Glomerular visceral epithelial cell (primary cell): Measurements from ENCODE around the gene MAML3.

Experiments used
- DNase-seq: peaks from one replicate; pipeline ENCODE4 v3.0.0-alpha.2; 2016; ENCODE audit errors: extremely low spot score

Gene MAML3

DNA sequence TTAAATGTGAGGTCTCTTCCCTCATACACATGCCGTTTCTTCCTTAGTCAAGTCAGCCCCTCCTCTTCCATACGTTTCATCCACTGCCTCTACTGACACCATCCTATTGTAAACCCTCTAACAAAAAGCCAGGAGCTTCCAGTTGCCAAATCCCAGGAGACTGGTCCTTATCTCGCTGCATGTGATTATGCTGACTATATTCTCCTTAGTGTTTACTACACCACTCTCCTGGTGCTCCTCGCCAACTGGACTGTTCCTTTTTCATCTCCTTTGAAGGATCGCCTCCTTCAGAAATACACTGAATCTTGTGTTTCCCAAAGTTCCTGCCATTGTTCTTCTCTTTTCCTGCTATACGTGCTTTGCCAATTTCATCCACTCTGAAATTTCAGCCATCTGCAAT lies 27.7 kb downstream of the MAML3 start:
- DNase-seq, result no peak

DNA sequence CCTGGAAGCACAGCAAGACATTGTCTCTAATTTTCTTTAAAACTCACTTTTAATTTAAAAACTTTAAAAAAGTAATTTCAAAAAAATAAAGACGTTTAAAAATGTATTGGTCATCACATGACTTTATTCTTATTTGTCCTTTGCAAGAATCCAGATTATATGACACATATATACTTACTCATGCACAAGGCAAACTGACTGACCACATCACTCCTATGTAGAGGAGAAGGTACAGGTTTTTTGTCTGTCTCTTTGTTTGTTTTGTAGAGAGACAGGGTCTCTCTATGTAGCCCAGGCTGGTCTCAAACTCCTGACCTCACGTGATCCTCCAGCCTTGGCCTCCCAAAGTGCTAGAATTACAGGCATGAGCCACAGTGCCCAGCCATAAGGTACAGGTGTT lies 28.6 kb downstream of the MAML3 start:
- no peak for DNase-seq

DNA sequence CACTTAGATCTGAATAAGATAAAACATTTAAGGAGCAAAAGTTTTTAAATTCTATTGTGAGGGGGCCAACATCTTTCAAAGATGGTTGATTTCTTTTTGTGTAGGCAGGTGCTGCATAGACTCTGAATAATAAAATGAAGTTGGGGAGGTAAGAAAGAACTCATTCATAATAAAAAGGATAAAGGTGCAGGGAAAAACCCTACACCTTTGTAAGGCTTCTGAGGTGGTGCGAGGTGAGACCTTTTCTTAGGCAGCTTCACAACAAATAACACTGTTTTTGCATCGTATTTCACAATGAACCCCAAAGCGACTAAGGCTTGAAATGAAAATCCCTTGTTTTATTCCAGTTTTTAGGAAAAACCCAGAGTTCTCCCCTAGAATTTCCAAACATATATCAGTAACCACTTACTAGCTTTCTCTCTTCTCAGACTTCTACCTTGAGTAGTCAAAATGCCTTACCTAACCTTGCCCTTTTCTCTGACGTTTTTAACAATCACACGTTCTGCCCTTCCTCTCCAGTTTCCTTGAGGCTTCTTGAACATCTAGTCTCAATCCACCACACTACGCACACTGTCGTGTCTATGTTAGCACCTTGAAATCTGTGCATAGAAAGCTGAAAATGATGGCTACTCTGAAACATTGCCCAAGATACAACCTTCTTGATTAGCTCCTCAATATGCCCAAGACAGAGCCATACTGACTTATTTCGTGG lies 30.2 kb downstream of the MAML3 start:
- DNase-seq, result no peak

DNA sequence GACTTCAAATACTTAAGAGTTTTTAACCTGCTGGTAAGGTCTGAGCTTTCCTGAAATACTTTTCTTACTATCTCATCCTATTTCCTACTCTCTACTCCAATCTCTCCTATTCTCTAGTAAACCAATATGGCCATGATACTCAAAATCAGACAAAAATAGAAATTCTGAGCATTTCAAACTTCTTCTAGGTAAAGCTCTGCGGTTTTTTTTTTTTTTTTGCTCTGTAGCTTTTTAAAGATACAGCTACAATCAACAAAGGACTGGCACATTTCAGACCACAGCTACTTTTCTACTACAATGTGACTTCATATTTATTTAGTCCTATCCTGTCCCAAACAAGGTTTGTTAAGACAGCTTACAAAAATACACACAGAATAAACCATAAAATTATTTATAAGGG lies 31.1 kb downstream of the MAML3 start:
- no peak for DNase-seq

DNA sequence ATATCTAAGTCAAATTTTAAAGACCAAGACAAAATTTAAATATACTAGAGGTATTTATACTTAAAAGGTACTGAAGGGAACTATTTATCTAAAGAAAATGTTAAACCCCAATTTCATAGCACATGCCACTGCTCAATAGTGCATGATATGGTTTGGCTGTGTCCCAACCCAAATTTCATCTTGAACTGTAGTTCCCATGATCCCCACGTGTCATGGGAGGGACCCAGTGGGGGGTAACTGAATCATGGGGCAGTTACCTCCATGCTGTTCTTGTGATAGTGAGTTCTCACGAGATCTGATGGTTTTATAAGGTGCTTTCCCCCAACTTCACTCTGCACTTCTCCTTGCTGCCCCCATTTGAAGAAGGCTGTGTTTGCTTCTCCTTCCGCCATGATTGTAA lies 32.3 kb downstream of the MAML3 start:
- peak; percentile 68 for DNase-seq

DNA sequence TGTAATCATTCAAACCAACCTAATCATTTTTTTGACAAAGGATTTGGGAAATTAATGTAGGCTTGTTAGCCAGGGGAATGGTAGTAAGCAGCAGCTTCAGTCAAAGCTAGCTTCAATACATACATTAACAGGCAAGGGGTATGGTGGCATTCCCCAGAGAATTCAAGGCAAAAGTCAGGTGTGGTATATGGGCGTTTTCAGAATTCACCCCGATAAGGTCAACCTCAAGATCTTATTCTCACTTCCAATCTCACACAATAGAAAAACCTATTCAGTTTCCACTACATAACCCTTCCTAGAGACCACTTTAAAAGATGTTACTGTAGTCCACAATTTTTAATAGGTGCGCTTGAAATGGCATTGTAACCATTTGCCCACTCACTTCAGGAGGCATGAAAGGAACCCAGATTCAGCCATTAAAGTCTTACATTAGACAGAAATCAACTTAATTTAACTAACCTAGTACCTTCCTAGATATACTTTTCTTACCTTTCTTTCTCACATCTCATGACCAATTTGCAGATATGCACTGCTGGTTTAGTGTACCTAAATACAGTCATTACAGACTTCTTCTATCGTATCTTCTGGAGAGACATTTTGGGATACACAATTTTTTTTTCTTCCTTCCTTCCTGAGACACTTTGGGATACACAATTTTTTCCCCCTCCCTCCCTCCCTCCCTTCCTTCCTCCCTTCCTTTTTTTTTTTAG lies 34.9 kb downstream of the MAML3 start:
- DNase-seq, result no peak

DNA sequence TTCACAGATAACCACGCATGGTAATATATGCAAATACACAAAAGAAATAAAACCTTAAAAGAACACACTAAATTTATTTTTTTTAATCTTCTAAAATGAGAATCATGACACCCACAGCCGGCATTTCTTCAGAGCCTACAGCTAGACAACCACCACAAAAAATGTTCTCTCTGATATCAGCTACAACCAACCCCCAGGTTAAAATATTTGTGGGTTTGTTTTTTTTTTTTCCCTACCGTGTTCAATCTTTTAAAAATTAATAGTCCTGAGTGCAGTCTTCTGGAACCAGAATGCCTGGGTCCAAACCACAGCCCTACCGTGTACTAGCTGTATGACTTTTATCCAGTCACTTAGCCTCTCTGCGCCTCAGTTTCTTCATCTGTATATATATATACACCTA lies 36.0 kb downstream of the MAML3 start:
- DNase-seq, result peak; percentile 36

DNA sequence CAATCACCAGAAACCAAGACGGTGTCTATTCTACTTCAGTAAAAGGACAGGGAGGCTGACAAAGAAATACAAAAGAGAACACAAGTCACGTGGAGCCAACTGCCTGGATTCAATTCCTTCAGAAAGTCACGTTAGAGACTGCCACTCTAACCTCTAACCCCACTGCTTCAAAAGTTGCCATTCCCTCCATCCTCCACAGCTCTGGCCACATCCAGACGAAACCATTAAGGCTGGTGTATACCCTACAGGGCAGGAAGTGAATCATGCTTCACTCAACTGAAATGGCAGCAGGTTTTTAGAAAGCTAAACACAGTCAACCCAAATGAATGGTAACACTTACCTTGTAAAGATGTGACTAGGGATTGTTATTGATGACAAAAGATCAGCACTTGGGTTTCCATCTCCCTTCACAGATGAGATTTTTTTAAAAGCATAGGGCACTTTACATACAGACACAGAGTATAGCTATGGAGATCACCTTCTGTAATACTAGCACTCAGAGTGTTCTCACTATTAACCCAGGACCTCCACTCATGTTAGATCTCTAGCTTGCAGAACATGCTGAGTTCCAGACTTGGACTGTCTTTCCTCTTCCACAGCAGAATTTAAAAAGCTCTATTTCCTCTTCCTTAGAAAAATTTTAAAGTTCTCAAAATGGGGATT lies 37.4 kb downstream of the MAML3 start:
- peak; percentile 30 for DNase-seq

DNA sequence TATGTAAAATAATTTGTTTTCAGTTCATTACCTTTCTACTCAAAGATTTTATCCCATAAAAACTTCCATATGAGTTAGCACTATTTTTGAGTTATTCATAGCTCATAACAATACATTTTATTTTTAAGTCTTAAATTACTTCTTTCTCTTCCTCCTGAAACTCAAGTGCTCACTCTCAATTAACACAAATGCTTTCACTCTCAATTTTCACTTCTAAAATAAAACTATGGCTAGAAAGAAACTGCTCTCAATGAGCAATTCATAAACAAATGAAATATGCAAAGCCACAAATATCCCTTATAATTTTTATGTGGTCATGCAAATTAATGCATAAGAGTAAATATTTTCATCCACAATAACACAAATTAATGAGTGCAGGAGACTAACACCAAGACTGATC lies 38.8 kb downstream of the MAML3 start:
- no peak for DNase-seq

DNA sequence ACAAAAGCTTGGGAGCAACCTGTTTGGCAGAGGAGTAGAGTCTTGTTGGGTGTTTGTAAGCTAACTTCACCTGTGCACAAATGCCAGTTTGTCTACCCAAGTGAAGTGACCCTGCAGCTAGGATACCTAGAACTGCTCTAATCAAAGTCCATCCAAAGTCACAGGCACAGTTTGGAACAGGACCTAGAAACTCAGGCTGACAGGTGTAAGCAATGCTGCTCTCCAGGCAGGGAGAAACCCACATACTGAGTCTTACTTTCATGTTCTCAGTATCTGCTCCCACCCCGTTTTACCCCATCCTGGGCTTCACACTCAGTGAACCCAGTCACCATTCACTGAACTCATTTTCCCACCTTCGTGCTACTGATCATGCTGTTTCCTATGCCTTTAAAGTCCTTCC lies 40.3 kb downstream of the MAML3 start:
- no peak for DNase-seq

DNA sequence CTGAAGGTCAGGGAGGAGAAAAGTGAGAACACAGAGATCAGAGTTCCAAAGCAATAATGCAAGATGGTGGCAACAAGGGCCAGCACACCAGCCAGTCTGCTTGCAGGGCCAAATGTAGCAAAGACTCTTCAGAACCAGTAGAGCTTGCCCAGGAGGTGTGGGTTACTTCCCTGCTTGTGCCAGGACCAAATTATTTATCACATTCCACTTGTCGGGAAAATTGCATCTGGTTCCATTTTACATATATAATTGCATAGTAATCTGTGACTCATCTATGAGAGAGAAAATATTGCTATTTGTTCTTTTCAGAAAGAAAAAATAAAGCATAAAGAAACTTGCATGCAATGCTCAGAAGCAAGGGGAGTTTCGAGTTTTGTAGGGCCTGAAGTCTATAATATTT lies 41.4 kb downstream of the MAML3 start:
- DNase-seq, result no peak

DNA sequence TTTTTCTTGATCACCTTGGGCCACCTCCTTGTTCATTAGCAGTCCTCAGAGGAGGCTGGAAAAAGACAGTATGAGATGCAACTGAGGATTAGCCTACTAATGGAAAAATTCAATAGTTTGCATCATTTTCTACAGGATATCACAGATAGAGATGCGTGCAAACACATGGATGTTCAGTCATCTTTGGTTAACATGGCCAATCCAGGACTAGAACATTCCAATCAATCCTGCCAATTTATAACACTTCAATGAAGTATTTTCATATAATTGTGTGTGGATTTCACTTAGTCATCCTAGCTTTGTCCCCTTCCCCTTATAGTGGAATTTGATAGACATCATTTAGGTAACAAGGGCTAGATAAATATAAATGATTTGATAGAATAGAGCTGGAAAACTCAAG lies 42.7 kb downstream of the MAML3 start:
- DNase-seq, result no peak

DNA sequence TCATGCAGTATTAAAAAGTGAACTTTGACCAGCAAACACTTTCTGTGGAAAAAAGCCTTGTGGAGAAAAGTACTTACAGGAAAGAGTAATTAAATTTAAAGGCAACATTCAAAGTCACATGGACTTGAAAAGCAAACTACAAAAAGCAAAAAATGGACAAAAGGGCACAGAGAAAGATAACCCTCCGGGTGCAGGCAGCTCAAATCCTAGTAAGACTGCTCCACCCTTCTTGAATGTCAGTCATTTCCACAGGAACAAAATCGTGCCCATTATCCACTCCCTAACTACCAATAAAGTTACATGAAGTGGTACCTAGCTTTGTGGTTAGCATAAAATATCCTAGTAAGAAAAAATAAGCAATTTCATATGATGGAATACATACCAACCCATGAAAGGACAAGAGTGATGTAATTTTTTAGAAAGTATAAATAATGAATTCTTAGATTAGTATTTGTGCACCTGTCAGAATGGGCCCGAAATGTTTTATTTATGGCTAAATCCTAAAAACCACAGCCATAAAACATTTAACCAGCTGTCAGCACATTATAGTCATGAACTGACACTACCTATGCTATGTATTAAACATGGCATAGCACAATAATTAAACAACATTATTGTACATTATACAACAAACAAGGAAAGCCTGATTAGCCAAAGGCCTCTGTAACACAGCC lies 43.3 kb downstream of the MAML3 start:
- DNase-seq, result no peak

DNA sequence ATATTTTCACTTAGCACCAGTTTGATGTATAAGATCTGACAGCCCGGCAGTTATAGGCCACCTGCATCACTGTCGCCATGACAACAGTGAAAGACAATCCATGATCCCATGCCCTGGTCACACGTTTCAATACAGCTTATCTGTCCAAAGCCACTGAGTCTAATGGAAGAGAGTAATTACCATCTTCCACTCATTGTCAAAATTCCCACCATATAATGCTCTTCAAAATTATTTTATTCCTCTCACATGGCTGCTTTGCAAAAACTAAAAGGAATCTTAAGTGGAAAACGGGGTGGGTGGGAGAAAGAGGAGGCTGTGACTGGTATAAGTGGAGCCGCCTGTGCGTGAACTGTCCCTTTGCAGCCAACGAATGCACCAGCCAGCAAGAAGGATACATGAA lies 44.2 kb downstream of the MAML3 start:
- DNase-seq, result no peak

DNA sequence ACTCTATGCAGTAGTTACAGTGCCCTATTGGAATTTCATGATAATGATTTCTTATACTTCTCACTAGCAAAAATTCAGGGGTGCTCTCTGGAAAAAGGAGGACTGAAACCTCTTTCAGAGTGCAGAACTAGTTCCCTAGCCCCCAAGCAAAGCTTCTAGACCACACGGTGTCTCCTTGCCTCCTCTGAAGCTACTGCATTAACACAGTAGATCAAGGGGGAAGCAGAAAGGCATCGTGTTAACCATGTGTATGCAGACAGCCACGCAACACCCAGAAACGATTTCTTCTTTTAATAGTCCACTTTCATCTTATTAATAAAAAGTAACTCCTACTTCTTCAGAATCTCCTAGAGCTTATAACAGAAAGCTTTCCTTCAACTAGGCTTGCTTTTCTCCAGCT lies 44.7 kb downstream of the MAML3 start:
- no peak for DNase-seq

DNA sequence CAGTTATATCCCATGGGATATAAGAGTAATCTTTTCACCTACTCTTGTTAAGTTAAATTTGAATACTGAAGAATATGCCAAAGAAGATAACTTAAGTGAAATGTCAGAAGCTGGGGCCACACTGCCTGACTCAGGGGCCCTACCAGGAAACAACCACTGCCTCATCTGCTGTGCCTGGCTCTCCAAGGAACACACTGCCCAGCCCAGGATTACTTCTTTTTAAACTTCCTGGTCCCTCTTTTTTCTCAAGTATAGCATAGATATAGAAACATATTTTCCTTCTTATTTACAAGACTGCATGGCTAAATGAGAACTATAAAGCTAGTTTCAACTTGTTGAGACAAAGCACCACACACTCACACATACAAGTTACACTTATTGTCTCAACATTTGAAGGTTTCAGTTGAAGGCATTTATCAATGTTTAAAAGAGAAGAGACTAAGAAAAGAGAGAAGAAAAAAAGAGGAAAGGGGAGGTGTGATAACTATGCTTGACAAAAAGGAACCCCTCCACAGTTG lies 45.2 kb downstream of the MAML3 start:
- no peak for DNase-seq

DNA sequence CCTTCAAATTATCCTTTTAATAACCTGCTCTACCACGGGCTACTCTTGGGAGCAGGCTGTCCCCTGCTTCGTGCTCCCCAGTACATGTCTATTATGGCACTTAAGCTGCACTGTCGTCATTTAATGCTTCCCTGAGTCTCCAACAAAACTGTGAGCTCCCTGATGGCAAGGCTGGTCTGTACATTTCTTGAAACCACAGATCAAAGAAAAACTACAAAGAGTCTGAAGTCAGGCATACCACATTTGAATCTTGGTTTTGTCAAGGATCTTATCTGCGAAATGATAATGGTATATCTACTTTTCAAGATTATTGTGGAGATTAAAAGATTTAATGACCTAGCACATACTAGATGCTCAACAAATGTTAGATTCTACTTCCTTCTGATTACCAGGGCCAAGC lies 45.7 kb downstream of the MAML3 start:
- no peak for DNase-seq

DNA sequence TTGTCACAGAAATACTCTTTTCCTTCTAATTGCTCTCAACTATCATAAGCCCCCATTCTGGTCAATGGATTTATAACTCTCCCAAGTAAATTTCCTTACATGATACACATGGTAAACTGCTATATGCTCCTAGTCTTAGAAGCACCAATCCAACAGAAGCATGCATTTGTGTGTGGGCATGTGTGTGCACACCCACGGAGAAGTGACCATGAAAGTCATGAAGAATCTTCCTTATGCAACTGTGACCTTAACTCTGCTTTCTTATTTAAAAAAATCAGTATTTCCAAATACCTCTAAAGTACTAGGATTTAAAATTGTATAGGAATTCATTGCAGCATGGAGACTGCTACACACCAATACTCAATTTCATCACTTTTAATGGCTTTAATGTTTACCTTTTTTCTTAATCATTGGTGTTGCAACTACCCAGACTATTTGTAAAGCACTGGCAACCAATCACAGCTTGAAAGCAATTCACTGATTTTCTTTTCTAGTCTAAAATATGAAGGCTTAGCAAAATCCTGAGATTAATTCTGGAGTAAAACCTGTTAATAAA lies 47.6 kb downstream of the MAML3 start:
- no peak for DNase-seq

DNA sequence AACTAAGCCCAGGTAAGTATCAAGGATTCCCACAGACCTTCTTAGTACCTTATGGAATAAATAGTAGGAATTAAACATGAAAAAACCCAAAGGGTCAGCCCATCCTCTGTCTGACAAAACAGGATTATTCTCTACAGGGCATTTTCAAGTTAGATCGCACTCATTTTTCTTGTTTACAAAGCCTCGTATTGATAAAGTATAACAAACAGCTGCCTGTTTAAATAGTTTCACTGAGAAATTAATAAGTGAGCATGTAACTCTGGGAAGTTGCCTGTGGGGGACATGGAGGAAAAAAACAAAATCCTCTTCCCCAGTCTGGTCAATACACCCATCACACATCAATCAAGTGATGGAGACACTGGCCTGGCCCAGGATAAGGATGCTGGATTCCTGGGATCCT lies 48.5 kb downstream of the MAML3 start:
- no peak for DNase-seq

DNA sequence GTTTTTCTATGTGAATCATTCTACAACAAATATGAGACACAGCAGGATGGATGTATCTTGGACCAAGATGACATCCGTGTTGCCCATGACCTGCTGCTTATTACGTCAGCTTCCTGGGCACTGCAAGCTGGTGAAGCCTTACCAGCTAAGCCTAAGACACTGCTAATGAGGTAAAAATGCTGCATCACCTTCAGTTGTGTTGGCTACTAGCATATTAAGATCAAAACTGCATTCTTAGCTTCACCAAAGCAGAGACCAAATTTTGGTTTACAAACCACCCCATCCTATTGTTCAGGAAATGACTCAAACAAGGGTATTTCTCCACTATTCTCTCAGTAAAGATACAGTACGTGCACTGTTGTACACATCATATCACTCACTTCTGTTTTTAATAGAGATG lies 50.3 kb downstream of the MAML3 start:
- peak; percentile 20 for DNase-seq

DNA sequence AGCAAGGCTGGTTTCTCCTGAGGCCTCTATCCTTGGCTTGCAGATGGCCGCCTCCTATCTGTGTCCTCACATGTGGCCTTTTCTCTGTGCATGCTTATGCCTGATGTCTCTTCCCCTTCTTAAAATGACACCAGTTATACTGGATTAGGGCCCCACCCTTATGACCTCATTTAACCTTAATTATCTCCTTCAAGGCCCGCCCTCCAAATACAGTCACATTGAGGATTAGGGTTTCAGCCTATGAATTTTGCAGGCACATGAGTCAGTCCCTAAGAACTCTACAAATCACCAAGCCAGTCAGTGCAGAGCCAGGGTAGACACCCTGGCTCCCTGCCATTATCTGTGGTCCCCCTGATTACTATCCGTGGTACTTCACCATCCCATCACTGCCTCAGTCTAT lies 51.6 kb downstream of the MAML3 start:
- no peak for DNase-seq

DNA sequence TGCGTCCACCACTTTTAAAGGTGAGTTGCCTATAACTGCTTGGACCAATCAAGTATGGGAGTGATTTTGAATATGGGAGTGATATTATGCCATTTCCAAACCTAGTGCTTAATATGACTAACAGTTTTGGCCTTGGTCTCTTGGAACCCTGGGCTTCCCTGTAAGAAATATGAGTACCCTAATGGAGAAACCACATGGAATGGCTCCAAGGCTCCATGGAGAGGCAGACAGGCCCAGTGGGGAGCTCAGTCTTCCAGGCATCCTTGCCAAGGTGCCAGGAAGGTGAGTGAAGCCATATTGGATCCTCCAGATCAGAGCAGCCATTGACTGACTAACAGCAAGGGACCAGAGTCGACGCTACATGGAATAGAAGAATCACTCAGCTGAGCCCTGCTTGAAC lies 53.2 kb downstream of the MAML3 start:
- no peak for DNase-seq
